K562 (cell line): ENCODE measurements around the gene ING1. TPM values are rescaled to one million over a fixed set of nuclear protein-coding genes. Genes with fewer than 3 reads are reported as not detected.
A peak's percentile ranks its signal among the peaks of the same experiment; 100 is the strongest.

Source experiments
- BRCA1 ChIP-seq, 2 experiments: fragments of 450-650 bp in 1 of 2; sonication (generic) in 1 of 2; formaldehyde crosslinking in 1 of 2; IDR thresholded peaks; 2 replicates each; pipeline versions ENCODE4 v1.5.0 to v1.6.1; 2017 to 2020; ENCODE audit warnings: mild to moderate bottlenecking in 1 of 2, missing genetic modification reagents in 1 of 2
- BRD4 ChIP-seq: fragments of 200-600 bp; sonication (generic); IDR thresholded peaks from 2 replicates; pipeline ENCODE4 v1.6.1; 2017; ENCODE audit warnings: inconsistent platforms
- CHD1 ChIP-seq: fragments of 200-600 bp; sonication (generic); IDR thresholded peaks from one replicate; pipeline ENCODE4 v1.6.1; 2012; ENCODE audit warnings: mild to moderate bottlenecking, moderate library complexity, low read length, inconsistent platforms
- HDAC3 ChIP-seq: fragments of 450-650 bp; IDR thresholded peaks from 2 replicates; pipeline ENCODE4 v1.6.1; 2018; ENCODE audit warnings: borderline replicate concordance, mild to moderate bottlenecking, moderate library complexity; ENCODE audit not compliant: partially characterized antibody
- KLF6 ChIP-seq: fragments of 250-450 bp; sonication (Bioruptor Pico); IDR thresholded peaks from 2 replicates; pipeline ENCODE4 v1.4.0; 2020; ENCODE audit warnings: mild to moderate bottlenecking, moderate library complexity, borderline replicate concordance
- RBM17 ChIP-seq: fragments of 200-400 bp; formaldehyde crosslinking; IDR thresholded peaks from 2 replicates; pipeline ENCODE4 v1.6.1; 2017; ENCODE audit warnings: low read depth, mild to moderate bottlenecking, low read length, borderline replicate concordance
- TAF1 ChIP-seq: IDR thresholded peaks from 2 replicates; pipeline ENCODE4 v1.6.1; 2011; ENCODE audit warnings: mild to moderate bottlenecking, low read length, moderate library complexity; ENCODE audit not compliant: insufficient read depth, control insufficient read depth, severe bottlenecking; ENCODE audit errors: extremely low read depth
- TEAD1 ChIP-seq, 2 experiments: fragments of 450-650 bp in 1 of 2; sonication (generic) in 1 of 2; formaldehyde crosslinking; IDR thresholded peaks; 2 replicates each; pipeline versions ENCODE4 v1.4.0 to v1.8.0; 2020 to 2022; ENCODE audit warnings: mild to moderate bottlenecking in 2 of 2, missing genetic modification reagents in 1 of 2
- XRCC5 ChIP-seq: fragments of 200-400 bp; formaldehyde crosslinking; IDR thresholded peaks from 2 replicates; pipeline ENCODE4 v1.6.1; 2017; ENCODE audit warnings: low read depth, mild to moderate bottlenecking, low read length
- ZFX ChIP-seq: sonication (generic); formaldehyde crosslinking; IDR thresholded peaks from 2 replicates; pipeline ENCODE4 v1.8.0; 2022; ENCODE audit warnings: mild to moderate bottlenecking, missing genetic modification reagents, moderate library complexity
- ZNF436 ChIP-seq: fragments of 250-450, 450-650 bp; sonication (Bioruptor Pico); formaldehyde crosslinking; IDR thresholded peaks from 2 replicates; pipeline ENCODE4 v1.7.0; 2020; ENCODE audit warnings: mild to moderate bottlenecking
- ZNF785 ChIP-seq: fragments of 250-450 bp; sonication (Bioruptor Pico); IDR thresholded peaks from 2 replicates; pipeline ENCODE4 v1.4.0; 2020; ENCODE audit warnings: mild to moderate bottlenecking
- polyA plus RNA-seq, 8 experiments: library from polyadenylated mRNA; depleted of rRNA in 4 of 8; stranded (reverse) in 5 of 8; unstranded in 3 of 8; fragments of >200 nt; fragmentation: Nextera tagmentation in 2 of 8; fragmentation: Illumina TruSeq in 1 of 8; extraction: Ambion mirVana in 2 of 8; extraction: Trizol in 1 of 8; gene quantifications; 2 replicates each; pipeline versions ENCODE4 v1.2.1 to v1.2.3, GENCODE V29; 2011 to 2014; ENCODE audit warnings: inconsistent platforms in 1 of 8, missing spikeins in 1 of 8
- total RNA-seq, 7 experiments: library from RNA; depleted of rRNA in 6 of 7; stranded (reverse); fragments of >200 nt in 6 of 7; fragmentation: Illumina TruSeq in 2 of 7; extraction: Trizol in 2 of 7; gene quantifications; 2 replicates each; pipeline versions ENCODE4 v1.2.1 to v1.2.3, GENCODE V29; 2011 to 2021; ENCODE audit warnings: low replicate concordance in 1 of 7
- TF ChIP-seq, protein P1 (sequence below): fragments of 250-450 bp; sonication (Bioruptor Pico); IDR thresholded peaks from 2 replicates; pipeline ENCODE4 v1.5.0; 2022; ENCODE audit warnings: mild to moderate bottlenecking
- TF ChIP-seq, protein P2 (sequence below): fragments of 450-650 bp; IDR thresholded peaks from 2 replicates; pipeline ENCODE4 v1.6.1; 2018; ENCODE audit not compliant: partially characterized antibody
- TF ChIP-seq, protein P3 (sequence below): fragments of 250-450 bp; sonication (Bioruptor Pico); IDR thresholded peaks from 2 replicates; pipeline ENCODE4 v1.4.0; 2020; ENCODE audit warnings: borderline replicate concordance
- TF ChIP-seq, protein P4 (sequence below): fragments of 450-650 bp; IDR thresholded peaks from 2 replicates; pipeline ENCODE4 v1.7.1; 2018; ENCODE audit warnings: mild to moderate bottlenecking, low read depth; ENCODE audit not compliant: partially characterized antibody

The ING1 gene
- total and polyA plus RNA-seq, 9 of the 15 experiments (the other 6 are each of a cell fraction or from before 2014, with no cell fraction given), result 1.0 to 20.1 (median 8.2) TPM

DNA sequence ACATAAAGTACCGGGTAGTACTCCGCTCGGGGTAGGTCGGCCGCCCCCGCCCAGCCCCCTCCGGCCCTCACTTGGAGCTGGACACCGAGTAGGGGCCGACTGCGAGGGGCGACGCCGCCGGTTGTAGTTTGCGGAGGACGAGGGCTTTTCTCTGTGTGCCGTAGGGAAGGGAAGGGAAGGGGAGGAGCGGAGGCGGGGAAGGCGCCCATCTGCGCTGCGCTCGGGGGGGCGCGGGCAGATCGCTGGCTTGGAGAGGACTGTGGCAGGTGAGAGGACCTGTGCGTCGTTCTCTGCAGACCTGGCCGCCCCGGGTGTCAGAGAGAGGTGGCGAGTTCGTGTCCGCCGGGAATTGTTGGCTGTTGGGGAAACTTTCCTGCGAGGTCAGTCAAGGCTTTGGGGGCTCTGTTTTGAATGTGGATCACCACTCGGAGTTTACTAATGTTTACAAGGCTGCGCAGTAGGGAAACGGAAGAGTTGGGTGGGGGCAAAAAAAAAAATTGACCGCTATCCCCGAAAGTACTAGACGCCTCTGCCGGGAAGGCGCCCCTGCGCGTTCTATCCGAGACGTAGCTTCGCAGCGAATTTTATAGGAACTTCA, 1.4 kb downstream of the ING1 start (continued):
- TF ChIP-seq, protein P1, sequence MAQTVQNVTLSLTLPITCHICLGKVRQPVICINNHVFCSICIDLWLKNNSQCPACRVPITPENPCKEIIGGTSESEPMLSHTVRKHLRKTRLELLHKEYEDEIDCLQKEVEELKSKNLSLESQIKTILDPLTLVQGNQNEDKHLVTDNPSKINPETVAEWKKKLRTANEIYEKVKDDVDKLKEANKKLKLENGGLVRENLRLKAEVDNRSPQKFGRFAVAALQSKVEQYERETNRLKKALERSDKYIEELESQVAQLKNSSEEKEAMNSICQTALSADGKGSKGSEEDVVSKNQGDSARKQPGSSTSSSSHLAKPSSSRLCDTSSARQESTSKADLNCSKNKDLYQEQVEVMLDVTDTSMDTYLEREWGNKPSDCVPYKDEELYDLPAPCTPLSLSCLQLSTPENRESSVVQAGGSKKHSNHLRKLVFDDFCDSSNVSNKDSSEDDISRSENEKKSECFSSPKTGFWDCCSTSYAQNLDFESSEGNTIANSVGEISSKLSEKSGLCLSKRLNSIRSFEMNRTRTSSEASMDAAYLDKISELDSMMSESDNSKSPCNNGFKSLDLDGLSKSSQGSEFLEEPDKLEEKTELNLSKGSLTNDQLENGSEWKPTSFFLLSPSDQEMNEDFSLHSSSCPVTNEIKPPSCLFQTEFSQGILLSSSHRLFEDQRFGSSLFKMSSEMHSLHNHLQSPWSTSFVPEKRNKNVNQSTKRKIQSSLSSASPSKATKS, result no peak
- TF ChIP-seq, protein P2, sequence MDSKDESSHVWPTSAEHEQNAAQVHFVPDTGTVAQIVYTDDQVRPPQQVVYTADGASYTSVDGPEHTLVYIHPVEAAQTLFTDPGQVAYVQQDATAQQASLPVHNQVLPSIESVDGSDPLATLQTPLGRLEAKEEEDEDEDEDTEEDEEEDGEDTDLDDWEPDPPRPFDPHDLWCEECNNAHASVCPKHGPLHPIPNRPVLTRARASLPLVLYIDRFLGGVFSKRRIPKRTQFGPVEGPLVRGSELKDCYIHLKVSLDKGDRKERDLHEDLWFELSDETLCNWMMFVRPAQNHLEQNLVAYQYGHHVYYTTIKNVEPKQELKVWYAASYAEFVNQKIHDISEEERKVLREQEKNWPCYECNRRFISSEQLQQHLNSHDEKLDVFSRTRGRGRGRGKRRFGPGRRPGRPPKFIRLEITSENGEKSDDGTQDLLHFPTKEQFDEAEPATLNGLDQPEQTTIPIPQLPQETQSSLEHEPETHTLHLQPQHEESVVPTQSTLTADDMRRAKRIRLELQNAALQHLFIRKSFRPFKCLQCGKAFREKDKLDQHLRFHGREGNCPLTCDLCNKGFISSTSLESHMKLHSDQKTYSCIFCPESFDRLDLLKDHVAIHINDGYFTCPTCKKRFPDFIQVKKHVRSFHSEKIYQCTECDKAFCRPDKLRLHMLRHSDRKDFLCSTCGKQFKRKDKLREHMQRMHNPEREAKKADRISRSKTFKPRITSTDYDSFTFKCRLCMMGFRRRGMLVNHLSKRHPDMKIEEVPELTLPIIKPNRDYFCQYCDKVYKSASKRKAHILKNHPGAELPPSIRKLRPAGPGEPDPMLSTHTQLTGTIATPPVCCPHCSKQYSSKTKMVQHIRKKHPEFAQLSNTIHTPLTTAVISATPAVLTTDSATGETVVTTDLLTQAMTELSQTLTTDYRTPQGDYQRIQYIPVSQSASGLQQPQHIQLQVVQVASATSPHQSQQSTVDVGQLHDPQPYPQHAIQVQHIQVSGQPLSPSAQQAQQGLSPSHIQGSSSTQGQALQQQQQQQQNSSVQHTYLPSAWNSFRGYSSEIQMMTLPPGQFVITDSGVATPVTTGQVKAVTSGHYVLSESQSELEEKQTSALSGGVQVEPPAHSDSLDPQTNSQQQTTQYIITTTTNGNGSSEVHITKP, result peak; percentile 3
- TF ChIP-seq RBM17 (no peak), BRCA1 (IDR thresholded peaks at IDR 0.05) (no peak), BRCA1 (CRISPR knock-in tag; IDR thresholded peaks at IDR 0.05) (peak; percentile 70; the same call in 1 of the 2 replicates), HDAC3 (no peak), TAF1 (peak; percentile 90), KLF6 (CRISPR knock-in tag) (no peak), CHD1 (peak; percentile 90), XRCC5 (0 out of 2 replicates have a peak, but pooled peaks have one; percentile 13), TEAD1 (CRISPR knock-in tag; IDR thresholded peaks at IDR 0.05) (peak in 1 of 2 experiments; percentile 63; a peak in 1 of 4 replicates), BRD4 (no peak), ZFX (CRISPR knock-in tag) (peak; percentile 58), ZNF785 (no peak), ZNF436 (peak; percentile 83)
- TF ChIP-seq, protein P3, sequence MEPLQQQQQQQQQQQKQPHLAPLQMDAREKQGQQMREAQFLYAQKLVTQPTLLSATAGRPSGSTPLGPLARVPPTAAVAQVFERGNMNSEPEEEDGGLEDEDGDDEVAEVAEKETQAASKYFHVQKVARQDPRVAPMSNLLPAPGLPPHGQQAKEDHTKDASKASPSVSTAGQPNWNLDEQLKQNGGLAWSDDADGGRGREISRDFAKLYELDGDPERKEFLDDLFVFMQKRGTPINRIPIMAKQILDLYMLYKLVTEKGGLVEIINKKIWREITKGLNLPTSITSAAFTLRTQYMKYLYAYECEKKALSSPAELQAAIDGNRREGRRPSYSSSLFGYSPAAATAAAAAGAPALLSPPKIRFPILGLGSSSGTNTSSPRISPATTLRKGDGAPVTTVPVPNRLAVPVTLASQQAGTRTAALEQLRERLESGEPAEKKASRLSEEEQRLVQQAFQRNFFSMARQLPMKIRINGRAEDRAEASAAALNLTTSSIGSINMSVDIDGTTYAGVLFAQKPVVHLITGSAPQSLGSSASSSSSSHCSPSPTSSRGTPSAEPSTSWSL (CRISPR knock-in tag), result no peak
- TF ChIP-seq, protein P4, sequence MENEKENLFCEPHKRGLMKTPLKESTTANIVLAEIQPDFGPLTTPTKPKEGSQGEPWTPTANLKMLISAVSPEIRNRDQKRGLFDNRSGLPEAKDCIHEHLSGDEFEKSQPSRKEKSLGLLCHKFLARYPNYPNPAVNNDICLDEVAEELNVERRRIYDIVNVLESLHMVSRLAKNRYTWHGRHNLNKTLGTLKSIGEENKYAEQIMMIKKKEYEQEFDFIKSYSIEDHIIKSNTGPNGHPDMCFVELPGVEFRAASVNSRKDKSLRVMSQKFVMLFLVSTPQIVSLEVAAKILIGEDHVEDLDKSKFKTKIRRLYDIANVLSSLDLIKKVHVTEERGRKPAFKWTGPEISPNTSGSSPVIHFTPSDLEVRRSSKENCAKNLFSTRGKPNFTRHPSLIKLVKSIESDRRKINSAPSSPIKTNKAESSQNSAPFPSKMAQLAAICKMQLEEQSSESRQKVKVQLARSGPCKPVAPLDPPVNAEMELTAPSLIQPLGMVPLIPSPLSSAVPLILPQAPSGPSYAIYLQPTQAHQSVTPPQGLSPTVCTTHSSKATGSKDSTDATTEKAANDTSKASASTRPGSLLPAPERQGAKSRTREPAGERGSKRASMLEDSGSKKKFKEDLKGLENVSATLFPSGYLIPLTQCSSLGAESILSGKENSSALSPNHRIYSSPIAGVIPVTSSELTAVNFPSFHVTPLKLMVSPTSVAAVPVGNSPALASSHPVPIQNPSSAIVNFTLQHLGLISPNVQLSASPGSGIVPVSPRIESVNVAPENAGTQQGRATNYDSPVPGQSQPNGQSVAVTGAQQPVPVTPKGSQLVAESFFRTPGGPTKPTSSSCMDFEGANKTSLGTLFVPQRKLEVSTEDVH, result no peak
